Measurements from ENCODE around the gene FSTL3. TPM values are rescaled to one million over a fixed set of nuclear protein-coding genes. Genes with fewer than 3 reads are reported as not detected.

FSTL3 gene
- total and polyA plus RNA-seq, 2 of the 13 experiments (the other 11 are each of a cell fraction or from before 2014, with no cell fraction given): 13.5 to 15.6 TPM

GRCh38 chr19:660793-661426 is 15.3 kb upstream of the FSTL3 start (continued):
- TF ChIP-seq ZNF407 (CRISPR knock-in tag; IDR thresholded peaks at IDR 0.05; ENCODE audit: not compliant biosample characterization): no peak
- TF ChIP-seq YY1 (IDR thresholded peaks at IDR 0.05; ENCODE audit: insufficient read depth, insufficient replicate concordance, low read depth, low read length): no peak
- no peak for TF ChIP-seq ATAD3A (CRISPR knock-in tag; IDR thresholded peaks at IDR 0.05)
- TF ChIP-seq ZNF343 (CRISPR knock-in tag; IDR thresholded peaks at IDR 0.05): 0 out of 2 replicates have a peak, but pooled peaks have one; percentile 27
- TF ChIP-seq ZBTB14 (CRISPR knock-in tag; IDR thresholded peaks at IDR 0.05): no peak
- TF ChIP-seq KLF16 (CRISPR knock-in tag; IDR thresholded peaks at IDR 0.05): peak in 1 of 2 experiments; percentile 92; a peak in 2 of 4 replicates
- peak; percentile 98 for TF ChIP-seq HNF4A (CRISPR knock-in tag; IDR thresholded peaks at IDR 0.05)
- TF ChIP-seq DMAP1 (CRISPR knock-in tag; IDR thresholded peaks at IDR 0.05): peak; percentile 49; the same call in 1 of the 2 replicates
- no peak for TF ChIP-seq ZNF784 (CRISPR knock-in tag; IDR thresholded peaks at IDR 0.05; ENCODE audit: borderline replicate concordance)
- no peak for TF ChIP-seq CCDC6 (CRISPR knock-in tag; IDR thresholded peaks at IDR 0.05)
- TF ChIP-seq POLR2A (IDR thresholded peaks at IDR 0.05; ENCODE audit: insufficient read depth in 1 of 2, low read depth in 2 of 2, low read length in 2 of 2): peak; percentile 93 to 95
- TF ChIP-seq PPARG (CRISPR knock-in tag; conservative IDR thresholded peaks at IDR 0.05): peak; percentile 73
- TF ChIP-seq ZNF501 (CRISPR knock-in tag; IDR thresholded peaks at IDR 0.05): peak; percentile 46
- TF ChIP-seq ZNF800 (CRISPR knock-in tag; IDR thresholded peaks at IDR 0.05): 0 out of 2 replicates have a peak, but pooled peaks have one; percentile 23
- TF ChIP-seq TFE3 (CRISPR knock-in tag; IDR thresholded peaks at IDR 0.05): no peak; the same call in 1 of the 2 replicates
- no peak for TF ChIP-seq ZNF253 (CRISPR knock-in tag; IDR thresholded peaks at IDR 0.05; ENCODE audit: borderline replicate concordance)

Data from HepG2 (cell line).